IMR-90 (cell line): ENCODE results near the gene SBF1.

Experiments
- CHD1 ChIP-seq: IDR thresholded peaks from 2 replicates; pipeline ENCODE4 v1.6.1; 2012; ENCODE audit warnings: low read depth, low read length, improper control_type of control experiment
- CTCF ChIP-seq: conservative IDR thresholded peaks from 2 replicates; pipeline ENCODE4 v1.5.1; 2012; ENCODE audit warnings: mild to moderate bottlenecking, low read depth, low read length, improper control_type of control experiment
- ELK1 ChIP-seq: fragments of 150-350 bp; IDR thresholded peaks from 2 replicates; pipeline ENCODE4 v1.6.1; 2016; ENCODE audit warnings: low read depth, mild to moderate bottlenecking, low read length, moderate library complexity, borderline replicate concordance
- FOS ChIP-seq: fragments of 150-350 bp; IDR thresholded peaks from 2 replicates; pipeline ENCODE4 v1.6.1; 2016; ENCODE audit warnings: low read depth, low read length
- MXI1 ChIP-seq: IDR thresholded peaks from 2 replicates; pipeline ENCODE4 v1.6.1; 2012; ENCODE audit warnings: low read depth, mild to moderate bottlenecking, low read length, moderate library complexity, borderline replicate concordance
- POLR2A ChIP-seq: IDR thresholded peaks from 2 replicates; pipeline ENCODE4 v1.6.1; 2012; ENCODE audit warnings: mild to moderate bottlenecking, low read depth, low read length
- RCOR1 ChIP-seq: IDR thresholded peaks from 2 replicates; pipeline ENCODE4 v1.6.1; 2012; ENCODE audit warnings: mild to moderate bottlenecking, low read length, improper control_type of control experiment; ENCODE audit not compliant: insufficient replicate concordance
- RFX5 ChIP-seq: IDR thresholded peaks from 2 replicates; pipeline ENCODE4 v1.8.0; 2012; ENCODE audit warnings: low read depth, mild to moderate bottlenecking, low read length, moderate library complexity
- USF2 ChIP-seq: fragments of 150-350 bp; IDR thresholded peaks from 2 replicates; pipeline ENCODE4 v1.6.1; 2017; ENCODE audit warnings: mild to moderate bottlenecking, antibody characterized with exemption, low read length, low read depth

- TF ChIP-seq CTCF (peak; percentile 25; the same call in 1 of the 2 replicates), POLR2A (no peak), ELK1 (no peak), CHD1 (no peak), RFX5 (no peak), MXI1 (no peak), USF2 (no peak), FOS (no peak), RCOR1 (no peak)
These were observed 75.0 kb downstream of the SBF1 start for GRCh38 chr22:50399751-50400331.
